ENCODE measurements around the gene PSMB3.

Gene PSMB3

DNA sequence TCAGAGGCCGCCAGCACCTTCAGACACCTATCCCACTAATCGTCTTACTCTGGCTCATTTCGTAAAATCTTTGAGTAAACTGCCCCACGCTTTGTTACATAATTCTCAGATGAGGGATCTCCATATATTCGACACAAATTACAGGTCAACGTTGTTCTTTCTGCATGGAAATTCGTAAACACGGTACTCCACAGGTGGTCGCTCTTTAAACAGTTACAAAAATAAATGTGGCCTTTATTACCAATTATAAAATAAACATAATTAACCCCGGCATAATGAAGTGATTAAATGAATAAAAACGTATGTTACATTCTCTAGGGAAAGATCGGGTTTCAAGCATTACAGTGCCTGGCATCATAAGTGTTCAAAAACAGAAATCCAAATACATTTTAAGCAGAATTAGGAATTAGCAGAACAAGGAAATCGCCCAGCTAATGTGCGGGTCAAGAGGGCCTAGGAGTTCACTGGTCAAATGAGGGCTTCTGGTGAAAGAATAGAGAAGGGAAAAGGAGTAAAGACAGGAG lies 47.8 kb downstream of the PSMB3 start (continued):
- TF ChIP-seq GLI2 (tag by site-specific recombination; IDR thresholded peaks at IDR 0.05; ENCODE audit: borderline replicate concordance, low read depth) = 0 out of 2 replicates have a peak, but pooled peaks have one; percentile 41
- no peak for TF ChIP-seq ZNF184 (tag by site-specific recombination; IDR thresholded peaks at IDR 0.05)
- no peak for TF ChIP-seq ZNF514 (tag by site-specific recombination; IDR thresholded peaks at IDR 0.05)
- TF ChIP-seq, protein P1, sequence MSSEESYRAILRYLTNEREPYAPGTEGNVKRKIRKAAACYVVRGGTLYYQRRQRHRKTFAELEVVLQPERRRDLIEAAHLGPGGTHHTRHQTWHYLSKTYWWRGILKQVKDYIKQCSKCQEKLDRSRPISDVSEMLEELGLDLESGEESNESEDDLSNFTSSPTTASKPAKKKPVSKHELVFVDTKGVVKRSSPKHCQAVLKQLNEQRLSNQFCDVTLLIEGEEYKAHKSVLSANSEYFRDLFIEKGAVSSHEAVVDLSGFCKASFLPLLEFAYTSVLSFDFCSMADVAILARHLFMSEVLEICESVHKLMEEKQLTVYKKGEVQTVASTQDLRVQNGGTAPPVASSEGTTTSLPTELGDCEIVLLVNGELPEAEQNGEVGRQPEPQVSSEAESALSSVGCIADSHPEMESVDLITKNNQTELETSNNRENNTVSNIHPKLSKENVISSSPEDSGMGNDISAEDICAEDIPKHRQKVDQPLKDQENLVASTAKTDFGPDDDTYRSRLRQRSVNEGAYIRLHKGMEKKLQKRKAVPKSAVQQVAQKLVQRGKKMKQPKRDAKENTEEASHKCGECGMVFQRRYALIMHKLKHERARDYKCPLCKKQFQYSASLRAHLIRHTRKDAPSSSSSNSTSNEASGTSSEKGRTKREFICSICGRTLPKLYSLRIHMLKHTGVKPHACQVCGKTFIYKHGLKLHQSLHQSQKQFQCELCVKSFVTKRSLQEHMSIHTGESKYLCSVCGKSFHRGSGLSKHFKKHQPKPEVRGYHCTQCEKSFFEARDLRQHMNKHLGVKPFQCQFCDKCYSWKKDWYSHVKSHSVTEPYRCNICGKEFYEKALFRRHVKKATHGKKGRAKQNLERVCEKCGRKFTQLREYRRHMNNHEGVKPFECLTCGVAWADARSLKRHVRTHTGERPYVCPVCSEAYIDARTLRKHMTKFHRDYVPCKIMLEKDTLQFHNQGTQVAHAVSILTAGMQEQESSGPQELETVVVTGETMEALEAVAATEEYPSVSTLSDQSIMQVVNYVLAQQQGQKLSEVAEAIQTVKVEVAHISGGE (tag by site-specific recombination; conservative IDR thresholded peaks at IDR 0.05; ENCODE audit: low read depth) = no peak
- peak; percentile 56; the same call in 1 of the 2 replicates for TF ChIP-seq WT1 (tag by site-specific recombination; IDR thresholded peaks at IDR 0.05)
- peak; percentile 87 for TF ChIP-seq PRDM6 (tag by site-specific recombination; IDR thresholded peaks at IDR 0.05)
- no peak for TF ChIP-seq ZNF621 (tag by site-specific recombination; IDR thresholded peaks at IDR 0.05)
- TF ChIP-seq ZNF777 (tag by site-specific recombination; IDR thresholded peaks at IDR 0.05; ENCODE audit: borderline replicate concordance) = no peak
- no peak for TF ChIP-seq ZNF830 (tag by site-specific recombination; IDR thresholded peaks at IDR 0.05; ENCODE audit: low read depth)
- TF ChIP-seq ZNF747 (tag by site-specific recombination; IDR thresholded peaks at IDR 0.05) = no peak
- TF ChIP-seq, protein P2, sequence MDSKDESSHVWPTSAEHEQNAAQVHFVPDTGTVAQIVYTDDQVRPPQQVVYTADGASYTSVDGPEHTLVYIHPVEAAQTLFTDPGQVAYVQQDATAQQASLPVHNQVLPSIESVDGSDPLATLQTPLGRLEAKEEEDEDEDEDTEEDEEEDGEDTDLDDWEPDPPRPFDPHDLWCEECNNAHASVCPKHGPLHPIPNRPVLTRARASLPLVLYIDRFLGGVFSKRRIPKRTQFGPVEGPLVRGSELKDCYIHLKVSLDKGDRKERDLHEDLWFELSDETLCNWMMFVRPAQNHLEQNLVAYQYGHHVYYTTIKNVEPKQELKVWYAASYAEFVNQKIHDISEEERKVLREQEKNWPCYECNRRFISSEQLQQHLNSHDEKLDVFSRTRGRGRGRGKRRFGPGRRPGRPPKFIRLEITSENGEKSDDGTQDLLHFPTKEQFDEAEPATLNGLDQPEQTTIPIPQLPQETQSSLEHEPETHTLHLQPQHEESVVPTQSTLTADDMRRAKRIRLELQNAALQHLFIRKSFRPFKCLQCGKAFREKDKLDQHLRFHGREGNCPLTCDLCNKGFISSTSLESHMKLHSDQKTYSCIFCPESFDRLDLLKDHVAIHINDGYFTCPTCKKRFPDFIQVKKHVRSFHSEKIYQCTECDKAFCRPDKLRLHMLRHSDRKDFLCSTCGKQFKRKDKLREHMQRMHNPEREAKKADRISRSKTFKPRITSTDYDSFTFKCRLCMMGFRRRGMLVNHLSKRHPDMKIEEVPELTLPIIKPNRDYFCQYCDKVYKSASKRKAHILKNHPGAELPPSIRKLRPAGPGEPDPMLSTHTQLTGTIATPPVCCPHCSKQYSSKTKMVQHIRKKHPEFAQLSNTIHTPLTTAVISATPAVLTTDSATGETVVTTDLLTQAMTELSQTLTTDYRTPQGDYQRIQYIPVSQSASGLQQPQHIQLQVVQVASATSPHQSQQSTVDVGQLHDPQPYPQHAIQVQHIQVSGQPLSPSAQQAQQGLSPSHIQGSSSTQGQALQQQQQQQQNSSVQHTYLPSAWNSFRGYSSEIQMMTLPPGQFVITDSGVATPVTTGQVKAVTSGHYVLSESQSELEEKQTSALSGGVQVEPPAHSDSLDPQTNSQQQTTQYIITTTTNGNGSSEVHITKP (tag by site-specific recombination; IDR thresholded peaks at IDR 0.05) = no peak
- TF ChIP-seq ZNF558 (tag by site-specific recombination; IDR thresholded peaks at IDR 0.05) = no peak
- TF ChIP-seq ZNF266 (tag by site-specific recombination; IDR thresholded peaks at IDR 0.05; ENCODE audit: low read depth) = no peak
- peak; percentile 60 for TF ChIP-seq OSR2 (tag by site-specific recombination; IDR thresholded peaks at IDR 0.05)
- peak; percentile 91; the same call in 1 of the 2 replicates for TF ChIP-seq ZBTB17 (tag by site-specific recombination; IDR thresholded peaks at IDR 0.05)

GRCh38 chr17:38809828-38810227 lies 57.3 kb downstream of the PSMB3 start:
- no peaks in the 10 kb centered on the region for H3K9me3 ChIP-seq (ENCODE audit: control insufficient read depth, insufficient read depth, low read depth, low read length)
- H3K36me3 ChIP-seq (ENCODE audit: control insufficient read depth in 2 of 2, insufficient read depth in 1 of 2, low read length in 2 of 2) = peaks cover 74 to 85% of the 10 kb centered on the region in 2 experiments
- no peak overlapping the region for H3K27ac ChIP-seq (ENCODE audit: extremely low read depth, low read depth, low read length)
- no peak overlapping the region for H3K4me3 ChIP-seq (ENCODE audit: low read depth, low read length)
- ChIA-PET POLR2A (interaction anchor here (0.7 to 1.2 kb wide), 2 partner anchors 8 to 37 kb away, joined by 3 read pairs; no protein-coding TSS in a partner anchor), CTCF (interaction anchor here (0.5 kb wide), 1 partner anchor 75 kb away, joined by 4 read pairs; no protein-coding TSS in a partner anchor)
- H3K4me1 ChIP-seq (ENCODE audit: control insufficient read depth, insufficient read depth, low read length) = no peaks in the 10 kb centered on the region
- TF ChIP-seq ZSCAN30 (tag by site-specific recombination; IDR thresholded peaks at IDR 0.05) (no peak), ZNF350 (tag by site-specific recombination; IDR thresholded peaks at IDR 0.05) (no peak), ZNF18 (tag by site-specific recombination; IDR thresholded peaks at IDR 0.05) (no peak), WT1 (tag by site-specific recombination; IDR thresholded peaks at IDR 0.05) (no peak), GLIS2 (tag by site-specific recombination; IDR thresholded peaks at IDR 0.05) (no peak), ZNF513 (tag by site-specific recombination; IDR thresholded peaks at IDR 0.05) (no peak), ZFP69B (tag by site-specific recombination; IDR thresholded peaks at IDR 0.05) (no peak)
- TF ChIP-seq, protein P3, sequence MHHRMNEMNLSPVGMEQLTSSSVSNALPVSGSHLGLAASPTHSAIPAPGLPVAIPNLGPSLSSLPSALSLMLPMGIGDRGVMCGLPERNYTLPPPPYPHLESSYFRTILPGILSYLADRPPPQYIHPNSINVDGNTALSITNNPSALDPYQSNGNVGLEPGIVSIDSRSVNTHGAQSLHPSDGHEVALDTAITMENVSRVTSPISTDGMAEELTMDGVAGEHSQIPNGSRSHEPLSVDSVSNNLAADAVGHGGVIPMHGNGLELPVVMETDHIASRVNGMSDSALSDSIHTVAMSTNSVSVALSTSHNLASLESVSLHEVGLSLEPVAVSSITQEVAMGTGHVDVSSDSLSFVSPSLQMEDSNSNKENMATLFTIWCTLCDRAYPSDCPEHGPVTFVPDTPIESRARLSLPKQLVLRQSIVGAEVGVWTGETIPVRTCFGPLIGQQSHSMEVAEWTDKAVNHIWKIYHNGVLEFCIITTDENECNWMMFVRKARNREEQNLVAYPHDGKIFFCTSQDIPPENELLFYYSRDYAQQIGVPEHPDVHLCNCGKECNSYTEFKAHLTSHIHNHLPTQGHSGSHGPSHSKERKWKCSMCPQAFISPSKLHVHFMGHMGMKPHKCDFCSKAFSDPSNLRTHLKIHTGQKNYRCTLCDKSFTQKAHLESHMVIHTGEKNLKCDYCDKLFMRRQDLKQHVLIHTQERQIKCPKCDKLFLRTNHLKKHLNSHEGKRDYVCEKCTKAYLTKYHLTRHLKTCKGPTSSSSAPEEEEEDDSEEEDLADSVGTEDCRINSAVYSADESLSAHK (tag by site-specific recombination; IDR thresholded peaks at IDR 0.05) = no peak

Measured in HEK293 (cell line).